NT2/D1 (cell line): Measurements from ENCODE around the gene CIAO1.

Experiments used
- SUZ12 ChIP-seq: IDR thresholded peaks from 2 replicates; pipeline ENCODE4 v1.6.1; 2011; ENCODE audit not compliant: insufficient read length, insufficient read depth; ENCODE audit errors: extremely low read depth
- YY1 ChIP-seq: IDR thresholded peaks from 2 replicates; pipeline ENCODE4 v1.6.1; 2011; ENCODE audit not compliant: insufficient read length, insufficient read depth
- ZNF274 ChIP-seq: IDR thresholded peaks from 2 replicates; pipeline ENCODE4 v1.6.1; 2011; ENCODE audit warnings: mild to moderate bottlenecking, low read depth, low read length

DNA sequence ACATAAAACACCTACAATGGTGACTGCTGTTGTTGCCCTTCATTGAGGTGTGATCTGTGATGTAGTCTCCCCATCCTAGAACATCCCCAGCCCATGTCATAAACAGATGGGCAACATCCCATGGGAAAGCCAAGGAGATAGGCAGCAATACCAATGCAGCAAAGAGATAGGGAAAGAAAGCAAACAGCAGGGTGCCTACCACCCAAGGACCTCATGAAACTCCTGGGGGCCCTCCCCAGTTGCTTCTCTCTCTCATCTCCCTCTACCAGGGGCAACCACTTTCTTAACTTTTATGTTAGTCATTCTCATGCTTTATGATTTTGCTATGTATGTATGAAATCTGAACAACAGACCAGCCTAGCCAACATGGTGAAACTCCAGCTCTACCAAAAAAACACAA, 51.0 kb downstream of the CIAO1 start:
- TF ChIP-seq SUZ12 (no peak), ZNF274 (no peak), YY1 (no peak)
